ENCODE data around the gene MSRB2.

Gene MSRB2

DNA sequence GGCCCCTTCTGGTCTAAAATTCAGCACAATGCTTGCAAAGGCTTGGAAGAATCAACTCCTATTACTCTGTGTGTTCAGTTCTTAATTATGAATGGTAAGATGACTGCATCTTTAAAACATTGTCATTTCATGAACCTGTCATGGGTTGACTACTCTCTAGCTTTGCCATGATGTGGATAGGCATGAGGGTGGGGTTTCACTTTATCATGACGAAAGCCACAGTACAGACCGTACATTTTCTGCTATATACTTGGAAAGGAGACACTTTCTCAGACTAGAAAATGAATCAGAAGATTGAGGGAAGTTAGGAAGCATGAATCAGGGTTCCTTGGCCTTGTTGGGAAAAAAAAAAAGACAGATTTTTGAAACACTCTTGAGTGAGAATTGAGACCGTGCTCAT, 19.7 kb upstream of the MSRB2 start:
- TF ChIP-seq, protein P1, sequence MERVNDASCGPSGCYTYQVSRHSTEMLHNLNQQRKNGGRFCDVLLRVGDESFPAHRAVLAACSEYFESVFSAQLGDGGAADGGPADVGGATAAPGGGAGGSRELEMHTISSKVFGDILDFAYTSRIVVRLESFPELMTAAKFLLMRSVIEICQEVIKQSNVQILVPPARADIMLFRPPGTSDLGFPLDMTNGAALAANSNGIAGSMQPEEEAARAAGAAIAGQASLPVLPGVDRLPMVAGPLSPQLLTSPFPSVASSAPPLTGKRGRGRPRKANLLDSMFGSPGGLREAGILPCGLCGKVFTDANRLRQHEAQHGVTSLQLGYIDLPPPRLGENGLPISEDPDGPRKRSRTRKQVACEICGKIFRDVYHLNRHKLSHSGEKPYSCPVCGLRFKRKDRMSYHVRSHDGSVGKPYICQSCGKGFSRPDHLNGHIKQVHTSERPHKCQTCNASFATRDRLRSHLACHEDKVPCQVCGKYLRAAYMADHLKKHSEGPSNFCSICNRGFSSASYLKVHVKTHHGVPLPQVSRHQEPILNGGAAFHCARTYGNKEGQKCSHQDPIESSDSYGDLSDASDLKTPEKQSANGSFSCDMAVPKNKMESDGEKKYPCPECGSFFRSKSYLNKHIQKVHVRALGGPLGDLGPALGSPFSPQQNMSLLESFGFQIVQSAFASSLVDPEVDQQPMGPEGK (CRISPR knock-in tag; IDR thresholded peaks at IDR 0.05; ENCODE audit: borderline replicate concordance), result no peak
- TF ChIP-seq CREB5 (CRISPR knock-in tag; IDR thresholded peaks at IDR 0.05; ENCODE audit: low read depth) (no peak), PPARA (CRISPR knock-in tag; IDR thresholded peaks at IDR 0.05; ENCODE audit: borderline replicate concordance) (no peak), ZFP3 (CRISPR knock-in tag; IDR thresholded peaks at IDR 0.05) (no peak), BACH2 (CRISPR knock-in tag; IDR thresholded peaks at IDR 0.05; ENCODE audit: borderline replicate concordance) (no peak), SNAI2 (CRISPR knock-in tag; IDR thresholded peaks at IDR 0.05) (no peak), OSR1 (CRISPR knock-in tag; IDR thresholded peaks at IDR 0.05) (no peak), ZNF70 (CRISPR knock-in tag; IDR thresholded peaks at IDR 0.05) (no peak), TCF4 (CRISPR knock-in tag; IDR thresholded peaks at IDR 0.05; ENCODE audit: borderline replicate concordance) (no peak), CSDC2 (CRISPR knock-in tag; IDR thresholded peaks at IDR 0.05) (no peak), TOX (CRISPR knock-in tag; IDR thresholded peaks at IDR 0.05; ENCODE audit: borderline replicate concordance) (no peak)
- no peak for ATAC-seq

GRCh38 chr10:23078114-23078513, 17.3 kb upstream of the MSRB2 start:
- no peak for ATAC-seq

DNA sequence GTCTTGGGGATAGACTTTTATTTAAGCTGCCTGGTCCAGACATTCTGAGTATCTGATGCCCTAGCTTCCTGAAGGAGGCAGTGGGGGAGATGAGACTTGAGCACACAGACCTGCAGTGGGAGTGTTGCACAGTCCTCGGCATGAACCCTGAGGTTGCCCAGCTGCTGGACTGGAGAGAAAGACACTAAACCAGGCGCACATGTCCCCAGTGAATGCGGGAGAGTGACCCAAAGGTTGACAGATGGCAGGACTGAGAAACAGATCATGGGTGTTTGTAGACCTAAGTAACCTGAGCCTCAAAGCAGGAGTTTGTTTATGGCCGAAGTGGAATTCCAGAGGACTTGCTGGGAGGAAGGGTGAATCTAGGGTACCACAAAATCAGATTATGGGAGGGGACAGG, 15.7 kb upstream of the MSRB2 start:
- no peak for ATAC-seq
- TF ChIP-seq GLIS3 (CRISPR knock-in tag; IDR thresholded peaks at IDR 0.05) (no peak), RARB (CRISPR knock-in tag; IDR thresholded peaks at IDR 0.05) (no peak), POU6F1 (CRISPR knock-in tag; IDR thresholded peaks at IDR 0.05; ENCODE audit: borderline replicate concordance, low read depth) (no peak), TOX (CRISPR knock-in tag; IDR thresholded peaks at IDR 0.05; ENCODE audit: borderline replicate concordance) (no peak), ZNF70 (CRISPR knock-in tag; IDR thresholded peaks at IDR 0.05) (no peak), OSR1 (CRISPR knock-in tag; IDR thresholded peaks at IDR 0.05) (no peak), ZFP3 (CRISPR knock-in tag; IDR thresholded peaks at IDR 0.05) (no peak)
- TF ChIP-seq, protein P2, sequence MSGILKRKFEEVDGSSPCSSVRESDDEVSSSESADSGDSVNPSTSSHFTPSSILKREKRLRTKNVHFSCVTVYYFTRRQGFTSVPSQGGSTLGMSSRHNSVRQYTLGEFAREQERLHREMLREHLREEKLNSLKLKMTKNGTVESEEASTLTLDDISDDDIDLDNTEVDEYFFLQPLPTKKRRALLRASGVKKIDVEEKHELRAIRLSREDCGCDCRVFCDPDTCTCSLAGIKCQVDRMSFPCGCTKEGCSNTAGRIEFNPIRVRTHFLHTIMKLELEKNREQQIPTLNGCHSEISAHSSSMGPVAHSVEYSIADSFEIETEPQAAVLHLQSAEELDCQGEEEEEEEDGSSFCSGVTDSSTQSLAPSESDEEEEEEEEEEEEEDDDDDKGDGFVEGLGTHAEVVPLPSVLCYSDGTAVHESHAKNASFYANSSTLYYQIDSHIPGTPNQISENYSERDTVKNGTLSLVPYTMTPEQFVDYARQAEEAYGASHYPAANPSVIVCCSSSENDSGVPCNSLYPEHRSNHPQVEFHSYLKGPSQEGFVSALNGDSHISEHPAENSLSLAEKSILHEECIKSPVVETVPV (CRISPR knock-in tag; IDR thresholded peaks at IDR 0.05), result no peak
- TF ChIP-seq, protein P3, sequence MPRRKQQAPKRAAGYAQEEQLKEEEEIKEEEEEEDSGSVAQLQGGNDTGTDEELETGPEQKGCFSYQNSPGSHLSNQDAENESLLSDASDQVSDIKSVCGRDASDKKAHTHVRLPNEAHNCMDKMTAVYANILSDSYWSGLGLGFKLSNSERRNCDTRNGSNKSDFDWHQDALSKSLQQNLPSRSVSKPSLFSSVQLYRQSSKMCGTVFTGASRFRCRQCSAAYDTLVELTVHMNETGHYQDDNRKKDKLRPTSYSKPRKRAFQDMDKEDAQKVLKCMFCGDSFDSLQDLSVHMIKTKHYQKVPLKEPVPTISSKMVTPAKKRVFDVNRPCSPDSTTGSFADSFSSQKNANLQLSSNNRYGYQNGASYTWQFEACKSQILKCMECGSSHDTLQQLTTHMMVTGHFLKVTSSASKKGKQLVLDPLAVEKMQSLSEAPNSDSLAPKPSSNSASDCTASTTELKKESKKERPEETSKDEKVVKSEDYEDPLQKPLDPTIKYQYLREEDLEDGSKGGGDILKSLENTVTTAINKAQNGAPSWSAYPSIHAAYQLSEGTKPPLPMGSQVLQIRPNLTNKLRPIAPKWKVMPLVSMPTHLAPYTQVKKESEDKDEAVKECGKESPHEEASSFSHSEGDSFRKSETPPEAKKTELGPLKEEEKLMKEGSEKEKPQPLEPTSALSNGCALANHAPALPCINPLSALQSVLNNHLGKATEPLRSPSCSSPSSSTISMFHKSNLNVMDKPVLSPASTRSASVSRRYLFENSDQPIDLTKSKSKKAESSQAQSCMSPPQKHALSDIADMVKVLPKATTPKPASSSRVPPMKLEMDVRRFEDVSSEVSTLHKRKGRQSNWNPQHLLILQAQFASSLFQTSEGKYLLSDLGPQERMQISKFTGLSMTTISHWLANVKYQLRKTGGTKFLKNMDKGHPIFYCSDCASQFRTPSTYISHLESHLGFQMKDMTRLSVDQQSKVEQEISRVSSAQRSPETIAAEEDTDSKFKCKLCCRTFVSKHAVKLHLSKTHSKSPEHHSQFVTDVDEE (CRISPR knock-in tag; IDR thresholded peaks at IDR 0.05), result no peak

More at GRCh38 chr10:23078114-23078513, 17.3 kb upstream of the MSRB2 start:
- no peak for TF ChIP-seq BACH2 (CRISPR knock-in tag; IDR thresholded peaks at IDR 0.05; ENCODE audit: borderline replicate concordance)
- no peak for TF ChIP-seq ZNF565 (CRISPR knock-in tag; conservative IDR thresholded peaks at IDR 0.05; ENCODE audit: low read depth)
- TF ChIP-seq GLIS3 (CRISPR knock-in tag; IDR thresholded peaks at IDR 0.05), result no peak
- no peak for TF ChIP-seq ARNTL (CRISPR knock-in tag; IDR thresholded peaks at IDR 0.05; ENCODE audit: borderline replicate concordance, low read depth)
- TF ChIP-seq TCF4 (CRISPR knock-in tag; IDR thresholded peaks at IDR 0.05; ENCODE audit: borderline replicate concordance), result no peak
- no peak for TF ChIP-seq SNAI2 (CRISPR knock-in tag; IDR thresholded peaks at IDR 0.05)
- TF ChIP-seq POU6F1 (CRISPR knock-in tag; IDR thresholded peaks at IDR 0.05; ENCODE audit: borderline replicate concordance, low read depth), result no peak
- TF ChIP-seq, protein P2 (CRISPR knock-in tag; IDR thresholded peaks at IDR 0.05), result no peak
- TF ChIP-seq TOX (CRISPR knock-in tag; IDR thresholded peaks at IDR 0.05; ENCODE audit: borderline replicate concordance), result no peak
- TF ChIP-seq ZFP30 (CRISPR knock-in tag; IDR thresholded peaks at IDR 0.05), result no peak

Measured in SK-N-SH treated with all-trans-retinoic acid at 6 μM for 48 hours (cell line).